Thyroid gland (tissue), 4 donors: ENCODE data around the gene FLOT2.

Experiments used
- CTCF ChIP-seq, 6 experiments: fragments of 200-600 bp in 3 of 6; fragments of 450-650 bp in 3 of 6; sonication (generic) in 3 of 6; IDR thresholded peaks; one replicate each; pipeline ENCODE4 v1.5.1; 2016 to 2019; ENCODE audit warnings: antibody characterized with exemption in 6 of 6, mild to moderate bottlenecking in 2 of 6, inconsistent platforms in 1 of 6, moderate library complexity in 1 of 6
- POLR2A ChIP-seq, 2 donors: fragments of 450-650 bp; IDR thresholded peaks; one replicate each; pipeline ENCODE4 v1.6.1; 2017; ENCODE audit warnings: antibody characterized with exemption in 2 of 2, mild to moderate bottlenecking in 2 of 2, moderate library complexity in 1 of 2

DNA sequence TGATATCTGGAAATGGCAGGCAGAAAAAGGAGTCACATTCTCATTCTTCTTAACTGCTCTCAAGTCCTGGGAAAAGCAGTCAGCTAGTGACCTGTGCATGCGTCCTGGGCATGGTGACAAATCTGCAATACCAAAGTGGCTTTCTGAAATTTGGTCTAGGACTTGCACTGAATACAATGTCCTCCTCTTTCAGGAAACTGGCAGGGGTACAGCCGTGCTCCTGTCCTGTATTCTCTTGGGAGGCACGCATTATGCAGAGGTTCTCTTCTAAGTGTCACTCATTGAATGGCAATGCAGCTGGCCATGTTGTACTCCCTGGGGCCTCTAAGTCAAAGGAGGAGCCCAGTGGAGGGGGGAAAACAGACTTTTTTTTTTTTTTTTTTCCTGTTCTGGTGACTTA lies 43.1 kb upstream of the FLOT2 start:
- TF ChIP-seq CTCF (IDR thresholded peaks at IDR 0.05): no peak
- no peak for TF ChIP-seq POLR2A (IDR thresholded peaks at IDR 0.05)
